T-cell (primary cell): ENCODE data around the gene IQGAP3. TPM values are rescaled to one million over a fixed set of nuclear protein-coding genes. Genes with fewer than 3 reads are reported as not detected.

Experiments used
- ATAC-seq, 4 experiments: fragments of 200-7000 bp in 3 of 4; fragments of 150-1000 bp in 1 of 4; cut with Tn5 transposase; replicated peaks in 1 of 4; 1 replicate in 3 of 4; 2 replicates in 1 of 4; pipeline ENCODE4 v1.10.0; 2021; ENCODE audit warnings: moderate library complexity in 3 of 4, mild to moderate bottlenecking in 2 of 4, moderate number of reproducible peaks in 1 of 4
- CTCF ChIA-PET, 2 donors: fragments of 300-600 bp; sonication (Branson Sonifier 250); formaldehyde crosslinking; loops; one replicate each; lab custom pipeline; 2022; ENCODE audit warnings: antibody characterized with exemption in 2 of 2; lab: Charles Lee
- POLR2A ChIA-PET, 2 donors: fragments of 300-600 bp; sonication (Branson Sonifier 250); formaldehyde crosslinking; loops; one replicate each; lab custom pipeline; 2022; ENCODE audit warnings: antibody characterized with exemption in 2 of 2; lab: Charles Lee
- DNase-seq, 35 experiments: peaks; one replicate each; pipeline versions ENCODE4 v3.0.0 to v3.0.0-alpha.2; 2013 to 2023
- H3K27ac ChIP-seq: one replicate; pipeline ENCODE4 v1.5.1; 2013; ENCODE audit warnings: low read length
- H3K27me3 ChIP-seq, 2 experiments: replicated peaks in 1 of 2; 1 replicate in 1 of 2; 2 replicates in 1 of 2; pipeline versions ENCODE4 v1.6.1 to v1.7.0; 2013; ENCODE audit warnings: low read length in 1 of 2, mixed read lengths in 1 of 2; ENCODE audit not compliant: control insufficient read depth in 2 of 2, insufficient read depth in 2 of 2; ENCODE audit errors: extremely low read depth in 1 of 2
- H3K36me3 ChIP-seq, 2 donors: 1 replicate in 1 of 2; 2 replicates in 1 of 2; pipeline versions ENCODE4 v1.6.1 to v1.7.0; 2013; ENCODE audit warnings: low read length in 1 of 2; ENCODE audit not compliant: control insufficient read depth in 2 of 2, insufficient read depth in 1 of 2; ENCODE audit errors: extremely low read depth in 1 of 2
- H3K4me1 ChIP-seq, 2 experiments: 1 replicate in 1 of 2; 2 replicates in 1 of 2; pipeline versions ENCODE4 v1.6.1 to v1.7.0; 2013; ENCODE audit warnings: low read length in 2 of 2, mixed read lengths in 1 of 2; ENCODE audit not compliant: insufficient read depth in 2 of 2, control insufficient read depth in 1 of 2; ENCODE audit errors: extremely low read depth in 1 of 2
- H3K4me3 ChIP-seq, 2 donors: 1 replicate in 1 of 2; 2 replicates in 1 of 2; pipeline versions ENCODE4 v1.5.1 to v1.7.0; 2013; ENCODE audit warnings: mild to moderate bottlenecking in 2 of 2, low read length in 1 of 2, moderate library complexity in 1 of 2; ENCODE audit not compliant: control insufficient read depth in 1 of 2; ENCODE audit errors: extremely low read depth in 1 of 2
- H3K9me3 ChIP-seq: 2 replicates; pipeline ENCODE4 v1.7.0; 2013
- H3K27ac Mint-ChIP-seq, 2 donors: one replicate each; pipeline ENCODE4 v1.8.0; 2020 to 2021; ENCODE audit warnings: mild to moderate bottlenecking in 2 of 2, mixed read lengths in 2 of 2
- H3K27me3 Mint-ChIP-seq, 2 donors: one replicate each; pipeline ENCODE4 v1.8.0; 2021 to 2022; ENCODE audit warnings: mixed read lengths in 2 of 2
- H3K36me3 Mint-ChIP-seq: one replicate; pipeline ENCODE4 v1.8.0; 2021; ENCODE audit warnings: mixed read lengths
- H3K4me1 Mint-ChIP-seq, 3 donors: one replicate each; pipeline ENCODE4 v1.8.0; 2020 to 2022; ENCODE audit warnings: mixed read lengths in 3 of 3, mild to moderate bottlenecking in 1 of 3
- H3K4me3 Mint-ChIP-seq, 3 donors: one replicate each; pipeline ENCODE4 v1.8.0; 2020 to 2022; ENCODE audit warnings: mild to moderate bottlenecking in 3 of 3, mixed read lengths in 3 of 3, moderate library complexity in 3 of 3
- H3K9me3 Mint-ChIP-seq, 3 donors: one replicate each; pipeline ENCODE4 v1.8.0; 2020 to 2022; ENCODE audit warnings: mixed read lengths in 3 of 3
- whole genome bisulfite sequencing: methylation state at CpG from one replicate; pipeline ENCODE4 v1.1.5; 2013; ENCODE audit warnings: missing lambda C conversion rate; ENCODE audit not compliant: insufficient coverage; 5-methylcytosine and 5-hydroxymethylcytosine counted together
- total RNA-seq, 35 experiments: library from RNA in 6 of 35; stranded (reverse) in 6 of 35; fragments of 120-200 nt in 1 of 35; gene quantifications; one replicate each; pipeline versions ENCODE4 v1.2.1 to v1.2.4 and lab custom pipeline; 2013 to 2026

Gene IQGAP3
- total RNA-seq, 5 donors from 2014 or later (not counting 1 experiment from before 2014, with no cell fraction given) = 0.13 to 0.19 (median 0.18) TPM; not detected in 1

- Histone ChIP-seq H3K9me3 (no peaks in the 10 kb centered on the region), H3K36me3 (no peaks in the 10 kb centered on the region), H3K4me1 (peaks cover 14 to 33% of the 10 kb centered on the region in 2 experiments), H3K27ac (peak overlapping the region; percentile 7), H3K4me3 (no peak overlapping the region), H3K27me3 (peaks cover 0 to 2% of the 10 kb centered on the region in 2 experiments)
- ATAC-seq (peak; percentile 17 to 35 (median 33)), DNase-seq (no peak)
- ChIA-PET POLR2A (interaction anchor here in 1 of 2 donors (0.5 kb wide), 1 partner anchor 80 kb away, joined by 6 read pairs; no protein-coding TSS in a partner anchor), CTCF (interaction anchor here (0.5 to 2.7 kb wide), 8 partner anchors 8 to 139 kb away, joined by 3 to 25 read pairs (median 4); partner anchors contain the start of gene MEF2D (in 1 of the 2))
- Mint-ChIP-seq H3K9me3 (no peaks in the 10 kb centered on the region), H3K4me1 (peaks cover 35 to 41% (median 35%) of the 10 kb centered on the region in 3 donors), H3K36me3 (no peaks in the 10 kb centered on the region), H3K4me3 (peak overlapping the region in 2 of 3 donors; percentile 41 to 63), H3K27me3 (no peaks in the 10 kb centered on the region), H3K27ac (peak overlapping the region in 1 of 2 donors; percentile 64)
- no CpG with 5 or more reads among the region's 2 CpGs for WGBS
Observed at GRCh38 chr1:156523801-156524480, 48.4 kb downstream of the IQGAP3 start.

DNA sequence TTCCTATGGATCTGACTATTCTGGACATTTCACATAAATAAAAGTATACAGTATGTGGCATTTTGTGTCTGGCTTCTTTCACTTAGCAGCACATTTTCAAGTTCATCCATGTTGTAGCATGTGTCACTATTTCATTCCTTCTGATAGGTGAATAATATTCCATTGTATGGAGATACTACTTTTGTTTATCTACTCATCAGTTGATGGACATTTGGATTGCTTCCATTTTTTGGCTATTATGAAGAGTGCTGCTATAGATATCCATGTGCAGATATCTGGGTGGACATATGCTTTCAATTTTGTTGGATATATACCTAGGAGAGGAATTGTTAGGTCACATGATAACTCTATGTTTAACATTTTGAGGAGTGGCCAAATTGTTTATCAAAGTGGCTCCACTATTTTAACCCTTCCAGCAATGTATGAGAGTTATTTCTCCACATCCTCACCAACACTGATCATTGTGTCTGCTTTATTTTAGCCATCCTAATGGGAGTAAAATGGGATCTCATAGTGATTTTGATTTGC, 49.9 kb downstream of the IQGAP3 start:
- Mint-ChIP-seq H3K27me3 (no peaks in the 10 kb centered on the region), H3K36me3 (no peaks in the 10 kb centered on the region), H3K9me3 (no peaks in the 10 kb centered on the region), H3K27ac (no peak overlapping the region), H3K4me1 (peaks cover 25 to 28% (median 26%) of the 10 kb centered on the region in 3 donors), H3K4me3 (no peak overlapping the region)
- H3K36me3 ChIP-seq = no peaks in the 10 kb centered on the region
- H3K4me1 ChIP-seq = peaks cover 14 to 22% of the 10 kb centered on the region in 2 experiments
- CTCF ChIA-PET = no interaction called here
- H3K4me3 ChIP-seq = no peak overlapping the region
- no peaks in the 10 kb centered on the region for H3K9me3 ChIP-seq
- no peak for DNase-seq
- H3K27me3 ChIP-seq = peaks cover 0 to 2% of the 10 kb centered on the region in 2 experiments
- POLR2A ChIA-PET = no interaction called here
- no peak overlapping the region for H3K27ac ChIP-seq
- no peak for ATAC-seq

GRCh38 chr1:156517748-156518147, 54.6 kb downstream of the IQGAP3 start:
- Histone ChIP-seq H3K9me3 (no peaks in the 10 kb centered on the region), H3K27me3 (no peaks in the 10 kb centered on the region), H3K4me1 (no peaks in the 10 kb centered on the region), H3K4me3 (no peak overlapping the region), H3K27ac (no peak overlapping the region), H3K36me3 (no peaks in the 10 kb centered on the region)
- no peaks in the 10 kb centered on the region for H3K4me1 Mint-ChIP-seq
- POLR2A ChIA-PET = no interaction called here
- no peaks in the 10 kb centered on the region for H3K36me3 Mint-ChIP-seq
- H3K9me3 Mint-ChIP-seq = no peaks in the 10 kb centered on the region
- no peak overlapping the region for H3K27ac Mint-ChIP-seq
- H3K4me3 Mint-ChIP-seq = no peak overlapping the region
- CTCF ChIA-PET = interaction anchor here (0.6 to 1.0 kb wide), 2 partner anchors 29 to 100 kb away, joined by 3 read pairs; no protein-coding TSS in a partner anchor
- ATAC-seq (no peak), DNase-seq (no peak)
- H3K27me3 Mint-ChIP-seq = no peaks in the 10 kb centered on the region
- no CpG with 5 or more reads among the region's 4 CpGs for WGBS

DNA sequence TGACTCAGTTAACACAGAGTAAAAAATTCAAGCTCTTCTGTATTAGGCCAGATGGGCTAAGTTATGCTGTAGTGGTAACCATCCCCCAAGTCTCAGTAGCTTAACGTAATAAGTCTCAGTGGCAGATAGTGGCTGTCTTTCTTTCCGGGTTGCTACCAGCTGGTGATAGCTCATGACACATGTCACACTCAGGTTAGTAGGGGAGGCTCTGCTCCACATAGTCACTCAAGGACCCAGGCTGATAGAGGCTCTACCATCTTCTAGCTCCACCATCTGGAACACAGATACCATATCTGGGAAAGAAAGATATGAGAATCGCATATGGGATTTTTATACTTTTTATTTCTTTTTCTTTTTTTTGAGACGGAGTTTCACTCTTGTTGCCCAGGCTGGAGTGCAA, 55.5 kb downstream of the IQGAP3 start:
- no peaks in the 10 kb centered on the region for H3K9me3 ChIP-seq
- ChIA-PET POLR2A (interaction anchor here in 1 of 2 donors (0.5 kb wide), 2 partner anchors 8 to 39 kb away, joined by 3 to 4 read pairs; no protein-coding TSS in a partner anchor), CTCF (interaction anchor here in 1 of 2 donors (0.7 kb wide), 1 partner anchor 36 kb away, joined by 3 read pairs; no protein-coding TSS in a partner anchor)
- Mint-ChIP-seq H3K27ac (no peak overlapping the region), H3K27me3 (no peaks in the 10 kb centered on the region), H3K4me1 (peaks cover 3 to 6% (median 4%) of the 10 kb centered on the region in 3 donors), H3K36me3 (no peaks in the 10 kb centered on the region), H3K4me3 (no peak overlapping the region), H3K9me3 (no peaks in the 10 kb centered on the region)
- no peak overlapping the region for H3K27ac ChIP-seq
- no peaks in the 10 kb centered on the region for H3K4me1 ChIP-seq
- DNase-seq (no peak), ATAC-seq (no peak)
- no peaks in the 10 kb centered on the region for H3K36me3 ChIP-seq
- H3K4me3 ChIP-seq = no peak overlapping the region
- no peaks in the 10 kb centered on the region for H3K27me3 ChIP-seq
- WGBS = 100% methylated on average over 1 of the region's 4 CpGs

GRCh38 chr1:156515956-156516355, 56.4 kb downstream of the IQGAP3 start:
- DNase-seq (no peak), ATAC-seq (no peak)
- H3K27me3 ChIP-seq = no peaks in the 10 kb centered on the region
- H3K9me3 ChIP-seq = no peaks in the 10 kb centered on the region
- no peaks in the 10 kb centered on the region for H3K27me3 Mint-ChIP-seq
- no CpG with 5 or more reads among the region's 2 CpGs for WGBS
- H3K27ac Mint-ChIP-seq = no peak overlapping the region
- H3K9me3 Mint-ChIP-seq = no peaks in the 10 kb centered on the region
- no peak overlapping the region for H3K27ac ChIP-seq
- H3K36me3 Mint-ChIP-seq = no peaks in the 10 kb centered on the region
- H3K4me1 Mint-ChIP-seq = peaks cover 5 to 6% (median 6%) of the 10 kb centered on the region in 3 donors
- no peaks in the 10 kb centered on the region for H3K36me3 ChIP-seq
- POLR2A ChIA-PET = no interaction called here
- H3K4me1 ChIP-seq = no peaks in the 10 kb centered on the region
- H3K4me3 ChIP-seq = no peak overlapping the region
- CTCF ChIA-PET = interaction anchor here in 1 of 2 donors (0.7 to 1.3 kb wide), 3 partner anchors 9 to 35 kb away, joined by 3 read pairs; no protein-coding TSS in a partner anchor
- H3K4me3 Mint-ChIP-seq = no peak overlapping the region

GRCh38 chr1:156513185-156513584, 59.2 kb downstream of the IQGAP3 start:
- Mint-ChIP-seq H3K9me3 (no peaks in the 10 kb centered on the region), H3K36me3 (no peaks in the 10 kb centered on the region), H3K27me3 (no peaks in the 10 kb centered on the region), H3K4me1 (peaks cover 16 to 18% (median 18%) of the 10 kb centered on the region in 3 donors), H3K27ac (no peak overlapping the region), H3K4me3 (no peak overlapping the region)
- H3K27me3 ChIP-seq = peaks cover 0 to 2% of the 10 kb centered on the region in 2 experiments
- peaks cover 3 to 9% of the 10 kb centered on the region in 2 experiments for H3K4me1 ChIP-seq
- H3K9me3 ChIP-seq = no peaks in the 10 kb centered on the region
- H3K4me3 ChIP-seq = no peak overlapping the region
- ChIA-PET POLR2A (no interaction called here), CTCF (interaction anchor here in 1 of 2 donors (1.3 kb wide), 1 partner anchor 12 kb away, joined by 6 read pairs; the partner anchor contains the start of gene MEF2D)
- H3K36me3 ChIP-seq = no peaks in the 10 kb centered on the region
- H3K27ac ChIP-seq = no peak overlapping the region
- ATAC-seq (no peak), DNase-seq (no peak)
- WGBS = 82% methylated on average over 5 of the region's 9 CpGs
